GM12878 (cell line): ENCODE measurements around the gene GON7. TPM values are rescaled to one million over a fixed set of nuclear protein-coding genes. Genes with fewer than 3 reads are reported as not detected.
A peak's percentile ranks its signal among the peaks of the same experiment; 100 is the strongest.

Experiments
- ATAC-seq: fragments of 200-7000 bp; cut with Tn5 transposase; 3 replicates; pipeline ENCODE4 v1.9.1; 2020; ENCODE audit warnings: mild to moderate bottlenecking, moderate library complexity
- BruUV-seq: library from RNA; stranded (reverse); fragments of 400-500 nt; replicated peaks from 2 replicates; lab custom pipeline; 2021; lab: Mats Ljungman, UMichigan
- CTCF ChIA-PET: fragments of 300-600 bp; sonication (Branson Sonifier 250); formaldehyde crosslinking; extraction: SDS; loops from one replicate; lab custom pipeline; 2021; ENCODE audit warnings: inconsistent platforms; lab: Yijun Ruan, JAX
- POLR2A ChIA-PET: fragments of 350-600 bp; formaldehyde crosslinking; extraction: SDS; loops from one replicate; lab custom pipeline; 2021; ENCODE audit warnings: inconsistent platforms; lab: Charles Lee
- RAD21 ChIA-PET: fragments of 300-600 bp; sonication (Branson Sonifier 250); formaldehyde crosslinking; loops from one replicate; lab custom pipeline; 2023; ENCODE audit warnings: antibody characterized with exemption; ENCODE audit not compliant: unreplicated experiment; lab: Charles Lee
- SMC1A ChIA-PET: fragments of 300-600 bp; sonication (Branson Sonifier 250); formaldehyde crosslinking; loops from one replicate; lab custom pipeline; 2023; ENCODE audit not compliant: unreplicated experiment, uncharacterized antibody; lab: Charles Lee
- DNase-seq: peaks from one replicate; pipeline ENCODE4 v3.0.0-alpha.2; 2011; ENCODE audit warnings: low read depth, low spot score
- FAIRE-seq: peaks from 3 replicates; lab custom pipeline; 2011; peaks lifted over from hg19 to GRCh38; lab: Jason Lieb, UNC
- H2AFZ ChIP-seq: 2 replicates; pipeline ENCODE4 v1.6.0; 2011; ENCODE audit warnings: low read depth, low read length, control low read depth; ENCODE audit not compliant: control insufficient read depth
- H3K27ac ChIP-seq: 2 replicates; pipeline ENCODE4 v1.5.1; 2011; ENCODE audit warnings: control low read depth; ENCODE audit not compliant: control insufficient read depth, insufficient read depth
- H3K27me3 ChIP-seq, 2 experiments: replicated peaks in 1 of 2; 2 replicates each; pipeline versions ENCODE4 v1.6.0 to v1.6.1; 2011; ENCODE audit warnings: low read length in 1 of 2; ENCODE audit not compliant: control insufficient read depth in 2 of 2, insufficient read depth in 2 of 2
- H3K36me3 ChIP-seq, 2 experiments: 2 replicates each; pipeline ENCODE4 v1.5.1; 2011; ENCODE audit warnings: low read length in 1 of 2; ENCODE audit not compliant: control insufficient read depth in 2 of 2, insufficient read depth in 2 of 2
- H3K4me1 ChIP-seq: 2 replicates; pipeline ENCODE4 v1.6.1; 2011; ENCODE audit warnings: mild to moderate bottlenecking, low read length, moderate library complexity, mixed read lengths; ENCODE audit not compliant: control insufficient read depth, insufficient read depth
- H3K4me2 ChIP-seq: 2 replicates; pipeline ENCODE4 v1.6.0; 2011; ENCODE audit warnings: control low read depth; ENCODE audit not compliant: control insufficient read depth, insufficient read depth
- H3K4me3 ChIP-seq: fragments of 200-600 bp; sonication (generic); 2 replicates; pipeline ENCODE4 v1.5.1; 2016
- H3K79me2 ChIP-seq: 2 replicates; pipeline ENCODE4 v1.6.0; 2011; ENCODE audit warnings: low read length; ENCODE audit not compliant: control insufficient read depth, insufficient read depth
- H3K9ac ChIP-seq: 2 replicates; pipeline ENCODE4 v1.8.0; 2011; ENCODE audit warnings: low read length, control low read depth, mixed read lengths; ENCODE audit not compliant: control insufficient read depth, insufficient read depth
- H3K9me3 ChIP-seq: replicated peaks from 3 replicates; pipeline ENCODE4 v1.5.1; 2011; ENCODE audit warnings: mild to moderate bottlenecking, low read length; ENCODE audit not compliant: control insufficient read depth, insufficient read depth
- H4K20me1 ChIP-seq: 2 replicates; pipeline ENCODE4 v1.6.0; 2011; ENCODE audit not compliant: control insufficient read depth, insufficient read depth
- BACH1 ChIP-seq: fragments of 450-650 bp; IDR thresholded peaks from 2 replicates; pipeline ENCODE4 v1.6.1; 2017; ENCODE audit warnings: mild to moderate bottlenecking, borderline replicate concordance
- CBX3 ChIP-seq: fragments of 200-600 bp; sonication (generic); IDR thresholded peaks from 2 replicates; pipeline ENCODE4 v1.6.1; 2016; ENCODE audit warnings: low read depth, borderline replicate concordance
- CREM ChIP-seq: IDR thresholded peaks from 2 replicates; pipeline ENCODE4 v1.6.1; 2014; ENCODE audit warnings: antibody characterized with exemption, low read depth
- FOXK2 ChIP-seq: fragments of 450-650 bp; IDR thresholded peaks from 2 replicates; pipeline ENCODE4 v1.6.1; 2017; ENCODE audit warnings: mild to moderate bottlenecking, moderate library complexity
- MYC ChIP-seq: IDR thresholded peaks from 2 replicates; pipeline ENCODE4 v1.6.1; 2011; ENCODE audit warnings: mild to moderate bottlenecking, low read length, moderate library complexity, inconsistent platforms; ENCODE audit not compliant: insufficient read depth, insufficient replicate concordance, insufficient read length, severe bottlenecking
- NFYB ChIP-seq: IDR thresholded peaks from 2 replicates; pipeline ENCODE4 v1.6.1; 2011; ENCODE audit warnings: low read depth, mild to moderate bottlenecking, low read length, improper control_type of control experiment, moderate library complexity; ENCODE audit not compliant: insufficient read depth
- NRF1 ChIP-seq: conservative IDR thresholded peaks from 2 replicates; pipeline ENCODE4 v1.6.1; 2011; ENCODE audit warnings: mild to moderate bottlenecking, low read depth, low read length, improper control_type of control experiment
- YY1 ChIP-seq: IDR thresholded peaks from 2 replicates; pipeline ENCODE4 v1.6.1; 2011; ENCODE audit warnings: low read depth, mild to moderate bottlenecking, low read length
- WGBS: methylation state at CpG from one replicate; pipeline ENCODE4 v1.1.6; 2016; ENCODE audit warnings: low lambda C conversion rate; ENCODE audit not compliant: insufficient replicate concordance, insufficient coverage; ENCODE audit errors: missing lambda C conversion rate; 5-methylcytosine and 5-hydroxymethylcytosine counted together
- in situ Hi-C: fragments of 300-500 bp; cut with MboI; formaldehyde crosslinking; loops from 9 replicates; pipeline ENCODE4 v1.14.3; 2018; ENCODE audit warnings: mixed read lengths
- intact Hi-C: fragments of 100-400 bp; cut with micrococcal nuclease; formaldehyde crosslinking; loops from one replicate; pipeline ENCODE4 v1.14.2; 2022; ENCODE audit not compliant: unreplicated experiment
- polyA plus RNA-seq, 11 experiments: library from polyadenylated mRNA; depleted of rRNA in 4 of 11; unstranded in 6 of 11; stranded (reverse) in 5 of 11; fragments of >200 nt; fragmentation: Nextera tagmentation in 4 of 11; fragmentation: Illumina TruSeq in 1 of 11; extraction: Ambion mirVana in 4 of 11; extraction: Trizol in 1 of 11; gene quantifications; 1 replicate in 1 of 11; 2 replicates in 10 of 11; pipeline versions ENCODE4 v1.2.1 to v1.2.3, GENCODE V29; 2011 to 2016; ENCODE audit warnings: inconsistent platforms in 2 of 11, missing spikeins in 2 of 11, low read depth in 1 of 11
- total RNA-seq, 4 experiments: library from RNA; depleted of rRNA in 3 of 4; stranded (reverse); fragments of >200 nt in 3 of 4; fragmentation: Illumina TruSeq in 1 of 4; extraction: Trizol in 1 of 4; gene quantifications; 2 replicates each; pipeline versions ENCODE4 v1.2.1 to v1.2.3, GENCODE V29; 2013 to 2021
- TF ChIP-seq, protein P1 (sequence below): IDR thresholded peaks from 2 replicates; pipeline ENCODE4 v1.6.1; 2011; ENCODE audit warnings: low read depth, low read length, improper control_type of control experiment, borderline replicate concordance
- TF ChIP-seq, protein P2 (sequence below): fragments of 450-650 bp; formaldehyde crosslinking; IDR thresholded peaks from 2 replicates; pipeline ENCODE4 v1.4.0; 2020; ENCODE audit warnings: mild to moderate bottlenecking, moderate library complexity
- TF ChIP-seq, protein P3 (sequence below): IDR thresholded peaks from 2 replicates; pipeline ENCODE4 v1.6.1; 2012; ENCODE audit warnings: mild to moderate bottlenecking, low read depth, low read length
- TF ChIP-seq, protein P4 (sequence below): fragments of 450-650 bp; IDR thresholded peaks from 2 replicates; pipeline ENCODE4 v1.6.1; 2017; ENCODE audit warnings: mild to moderate bottlenecking, low read depth, inconsistent platforms; ENCODE audit not compliant: poor library complexity, severe bottlenecking

The GON7 gene
- total and polyA plus RNA-seq, 10 of the 15 experiments (the other 5 are each of a cell fraction or from before 2014, with no cell fraction given): 21.6 to 59.0 (median 33.0) TPM

DNA sequence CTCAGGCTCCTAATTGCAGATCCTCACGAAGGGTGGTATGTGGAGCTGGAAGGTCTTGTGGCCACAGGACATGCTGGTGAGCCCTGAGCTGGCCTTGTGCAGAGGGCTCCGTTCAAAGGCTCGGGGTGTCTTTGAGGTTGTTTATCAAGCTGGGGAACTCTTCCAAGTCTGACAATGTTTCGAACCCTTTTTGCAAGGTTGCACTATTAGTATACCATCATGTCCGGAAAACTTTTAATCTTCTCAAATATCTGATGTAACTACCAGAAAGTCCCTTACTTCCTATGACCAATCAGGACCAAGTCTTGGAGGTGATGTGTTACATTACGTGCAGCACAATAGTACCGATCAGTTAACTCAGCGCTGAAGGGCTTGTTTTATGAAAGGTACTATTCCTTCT, 21.7 kb upstream of the GON7 start:
- Histone ChIP-seq H3K9ac (no peak overlapping the region), H3K4me1 (no peaks in the 10 kb centered on the region; the same call in 1 of the 2 replicates), H3K27ac (no peak overlapping the region), H3K79me2 (no peaks in the 10 kb centered on the region), H3K4me3 (no peak overlapping the region), H3K4me2 (no peak overlapping the region), H4K20me1 (no peaks in the 10 kb centered on the region), H3K36me3 (peaks cover 4 to 8% of the 10 kb centered on the region in 2 experiments; a peak in 2 of 4 replicates), H3K9me3 (no peaks in the 10 kb centered on the region), H3K27me3 (no peaks in the 10 kb centered on the region), H2AFZ (no peak overlapping the region)
- POLR2A ChIA-PET: no interaction called here
- WGBS: 98% methylated on average over 8 of the region's 8 CpGs
- CTCF ChIA-PET: no interaction called here
- no peak for ATAC-seq
- RAD21 ChIA-PET: interaction anchor here (0.6 kb wide), 1 partner anchor 27 kb away, joined by 3 read pairs; no protein-coding TSS in a partner anchor
- BruUV-seq: TSS peak; percentile 59
- SMC1A ChIA-PET: interaction anchor here (1.3 kb wide), 1 partner anchor 308 kb away, joined by 4 read pairs; no protein-coding TSS in a partner anchor
- no peak for FAIRE-seq
- in situ Hi-C loops: loop anchor here (25.0 kb wide), 1 partner anchor 309 kb away; no protein-coding TSS in a partner anchor
- intact Hi-C loops: no loop called here
- DNase-seq: no peak
- no peak for TF ChIP-seq NRF1
- no peak for TF ChIP-seq FOXK2
- no peak for TF ChIP-seq BACH1
- no peak for TF ChIP-seq CBX3
- TF ChIP-seq NFYB: no peak
- TF ChIP-seq, protein P1, sequence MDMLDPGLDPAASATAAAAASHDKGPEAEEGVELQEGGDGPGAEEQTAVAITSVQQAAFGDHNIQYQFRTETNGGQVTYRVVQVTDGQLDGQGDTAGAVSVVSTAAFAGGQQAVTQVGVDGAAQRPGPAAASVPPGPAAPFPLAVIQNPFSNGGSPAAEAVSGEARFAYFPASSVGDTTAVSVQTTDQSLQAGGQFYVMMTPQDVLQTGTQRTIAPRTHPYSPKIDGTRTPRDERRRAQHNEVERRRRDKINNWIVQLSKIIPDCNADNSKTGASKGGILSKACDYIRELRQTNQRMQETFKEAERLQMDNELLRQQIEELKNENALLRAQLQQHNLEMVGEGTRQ: no peak
- TF ChIP-seq MYC: no peak
- TF ChIP-seq, protein P2, sequence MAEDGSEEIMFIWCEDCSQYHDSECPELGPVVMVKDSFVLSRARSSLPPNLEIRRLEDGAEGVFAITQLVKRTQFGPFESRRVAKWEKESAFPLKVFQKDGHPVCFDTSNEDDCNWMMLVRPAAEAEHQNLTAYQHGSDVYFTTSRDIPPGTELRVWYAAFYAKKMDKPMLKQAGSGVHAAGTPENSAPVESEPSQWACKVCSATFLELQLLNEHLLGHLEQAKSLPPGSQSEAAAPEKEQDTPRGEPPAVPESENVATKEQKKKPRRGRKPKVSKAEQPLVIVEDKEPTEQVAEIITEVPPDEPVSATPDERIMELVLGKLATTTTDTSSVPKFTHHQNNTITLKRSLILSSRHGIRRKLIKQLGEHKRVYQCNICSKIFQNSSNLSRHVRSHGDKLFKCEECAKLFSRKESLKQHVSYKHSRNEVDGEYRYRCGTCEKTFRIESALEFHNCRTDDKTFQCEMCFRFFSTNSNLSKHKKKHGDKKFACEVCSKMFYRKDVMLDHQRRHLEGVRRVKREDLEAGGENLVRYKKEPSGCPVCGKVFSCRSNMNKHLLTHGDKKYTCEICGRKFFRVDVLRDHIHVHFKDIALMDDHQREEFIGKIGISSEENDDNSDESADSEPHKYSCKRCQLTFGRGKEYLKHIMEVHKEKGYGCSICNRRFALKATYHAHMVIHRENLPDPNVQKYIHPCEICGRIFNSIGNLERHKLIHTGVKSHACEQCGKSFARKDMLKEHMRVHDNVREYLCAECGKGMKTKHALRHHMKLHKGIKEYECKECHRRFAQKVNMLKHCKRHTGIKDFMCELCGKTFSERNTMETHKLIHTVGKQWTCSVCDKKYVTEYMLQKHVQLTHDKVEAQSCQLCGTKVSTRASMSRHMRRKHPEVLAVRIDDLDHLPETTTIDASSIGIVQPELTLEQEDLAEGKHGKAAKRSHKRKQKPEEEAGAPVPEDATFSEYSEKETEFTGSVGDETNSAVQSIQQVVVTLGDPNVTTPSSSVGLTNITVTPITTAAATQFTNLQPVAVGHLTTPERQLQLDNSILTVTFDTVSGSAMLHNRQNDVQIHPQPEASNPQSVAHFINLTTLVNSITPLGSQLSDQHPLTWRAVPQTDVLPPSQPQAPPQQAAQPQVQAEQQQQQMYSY (CRISPR knock-in tag): no peak
- no peak for TF ChIP-seq YY1
- TF ChIP-seq, protein P3, sequence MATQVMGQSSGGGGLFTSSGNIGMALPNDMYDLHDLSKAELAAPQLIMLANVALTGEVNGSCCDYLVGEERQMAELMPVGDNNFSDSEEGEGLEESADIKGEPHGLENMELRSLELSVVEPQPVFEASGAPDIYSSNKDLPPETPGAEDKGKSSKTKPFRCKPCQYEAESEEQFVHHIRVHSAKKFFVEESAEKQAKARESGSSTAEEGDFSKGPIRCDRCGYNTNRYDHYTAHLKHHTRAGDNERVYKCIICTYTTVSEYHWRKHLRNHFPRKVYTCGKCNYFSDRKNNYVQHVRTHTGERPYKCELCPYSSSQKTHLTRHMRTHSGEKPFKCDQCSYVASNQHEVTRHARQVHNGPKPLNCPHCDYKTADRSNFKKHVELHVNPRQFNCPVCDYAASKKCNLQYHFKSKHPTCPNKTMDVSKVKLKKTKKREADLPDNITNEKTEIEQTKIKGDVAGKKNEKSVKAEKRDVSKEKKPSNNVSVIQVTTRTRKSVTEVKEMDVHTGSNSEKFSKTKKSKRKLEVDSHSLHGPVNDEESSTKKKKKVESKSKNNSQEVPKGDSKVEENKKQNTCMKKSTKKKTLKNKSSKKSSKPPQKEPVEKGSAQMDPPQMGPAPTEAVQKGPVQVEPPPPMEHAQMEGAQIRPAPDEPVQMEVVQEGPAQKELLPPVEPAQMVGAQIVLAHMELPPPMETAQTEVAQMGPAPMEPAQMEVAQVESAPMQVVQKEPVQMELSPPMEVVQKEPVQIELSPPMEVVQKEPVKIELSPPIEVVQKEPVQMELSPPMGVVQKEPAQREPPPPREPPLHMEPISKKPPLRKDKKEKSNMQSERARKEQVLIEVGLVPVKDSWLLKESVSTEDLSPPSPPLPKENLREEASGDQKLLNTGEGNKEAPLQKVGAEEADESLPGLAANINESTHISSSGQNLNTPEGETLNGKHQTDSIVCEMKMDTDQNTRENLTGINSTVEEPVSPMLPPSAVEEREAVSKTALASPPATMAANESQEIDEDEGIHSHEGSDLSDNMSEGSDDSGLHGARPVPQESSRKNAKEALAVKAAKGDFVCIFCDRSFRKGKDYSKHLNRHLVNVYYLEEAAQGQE: no peak
- TF ChIP-seq CREM: no peak
- TF ChIP-seq, protein P4, sequence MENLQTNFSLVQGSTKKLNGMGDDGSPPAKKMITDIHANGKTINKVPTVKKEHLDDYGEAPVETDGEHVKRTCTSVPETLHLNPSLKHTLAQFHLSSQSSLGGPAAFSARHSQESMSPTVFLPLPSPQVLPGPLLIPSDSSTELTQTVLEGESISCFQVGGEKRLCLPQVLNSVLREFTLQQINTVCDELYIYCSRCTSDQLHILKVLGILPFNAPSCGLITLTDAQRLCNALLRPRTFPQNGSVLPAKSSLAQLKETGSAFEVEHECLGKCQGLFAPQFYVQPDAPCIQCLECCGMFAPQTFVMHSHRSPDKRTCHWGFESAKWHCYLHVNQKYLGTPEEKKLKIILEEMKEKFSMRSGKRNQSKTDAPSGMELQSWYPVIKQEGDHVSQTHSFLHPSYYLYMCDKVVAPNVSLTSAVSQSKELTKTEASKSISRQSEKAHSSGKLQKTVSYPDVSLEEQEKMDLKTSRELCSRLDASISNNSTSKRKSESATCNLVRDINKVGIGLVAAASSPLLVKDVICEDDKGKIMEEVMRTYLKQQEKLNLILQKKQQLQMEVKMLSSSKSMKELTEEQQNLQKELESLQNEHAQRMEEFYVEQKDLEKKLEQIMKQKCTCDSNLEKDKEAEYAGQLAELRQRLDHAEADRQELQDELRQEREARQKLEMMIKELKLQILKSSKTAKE: no peak
